ENCODE measurements around the gene CD40.

Gene CD40

GRCh38 chr20:46175127-46175494 lies 57.0 kb downstream of the CD40 start:
- DNase-seq, result no peak

GRCh38 chr20:46176739-46177378 lies 58.7 kb downstream of the CD40 start:
- no peak for DNase-seq

- no peak for DNase-seq
These were observed 59.7 kb downstream of the CD40 start for GRCh38 chr20:46177768-46178167.

- no peak for DNase-seq
These were observed 60.8 kb downstream of the CD40 start for GRCh38 chr20:46178891-46179290.

All from fibroblast of skin of back (primary cell).